GM12878 (cell line): Measurements from ENCODE around the gene RPL22L1. TPM values are rescaled to one million over a fixed set of nuclear protein-coding genes. Genes with fewer than 3 reads are reported as not detected.
A peak's percentile ranks its signal among the peaks of the same experiment; 100 is the strongest.

Source experiments
- ATAC-seq: fragments of 200-7000 bp; cut with Tn5 transposase; 3 replicates; pipeline ENCODE4 v1.9.1; 2020; ENCODE audit warnings: mild to moderate bottlenecking, moderate library complexity
- BruUV-seq: library from RNA; stranded (reverse); fragments of 400-500 nt; replicated peaks from 2 replicates; lab custom pipeline; 2021; lab: Mats Ljungman, UMichigan
- CTCF ChIA-PET: fragments of 300-600 bp; sonication (Branson Sonifier 250); formaldehyde crosslinking; extraction: SDS; loops from one replicate; lab custom pipeline; 2021; ENCODE audit warnings: inconsistent platforms; lab: Yijun Ruan, JAX
- POLR2A ChIA-PET: fragments of 350-600 bp; formaldehyde crosslinking; extraction: SDS; loops from one replicate; lab custom pipeline; 2021; ENCODE audit warnings: inconsistent platforms; lab: Charles Lee
- RAD21 ChIA-PET: fragments of 300-600 bp; sonication (Branson Sonifier 250); formaldehyde crosslinking; loops from one replicate; lab custom pipeline; 2023; ENCODE audit warnings: antibody characterized with exemption; ENCODE audit not compliant: unreplicated experiment; lab: Charles Lee
- SMC1A ChIA-PET: fragments of 300-600 bp; sonication (Branson Sonifier 250); formaldehyde crosslinking; loops from one replicate; lab custom pipeline; 2023; ENCODE audit not compliant: unreplicated experiment, uncharacterized antibody; lab: Charles Lee
- DNase-seq: peaks from one replicate; pipeline ENCODE4 v3.0.0-alpha.2; 2011; ENCODE audit warnings: low read depth, low spot score
- FAIRE-seq: peaks from 3 replicates; lab custom pipeline; 2011; peaks lifted over from hg19 to GRCh38; lab: Jason Lieb, UNC
- H2AFZ ChIP-seq: 2 replicates; pipeline ENCODE4 v1.6.0; 2011; ENCODE audit warnings: low read depth, low read length, control low read depth; ENCODE audit not compliant: control insufficient read depth
- H3K27ac ChIP-seq: 2 replicates; pipeline ENCODE4 v1.5.1; 2011; ENCODE audit warnings: control low read depth; ENCODE audit not compliant: control insufficient read depth, insufficient read depth
- H3K27me3 ChIP-seq, 2 experiments: replicated peaks in 1 of 2; 2 replicates each; pipeline versions ENCODE4 v1.6.0 to v1.6.1; 2011; ENCODE audit warnings: low read length in 1 of 2; ENCODE audit not compliant: control insufficient read depth in 2 of 2, insufficient read depth in 2 of 2
- H3K36me3 ChIP-seq, 2 experiments: 2 replicates each; pipeline ENCODE4 v1.5.1; 2011; ENCODE audit warnings: low read length in 1 of 2; ENCODE audit not compliant: control insufficient read depth in 2 of 2, insufficient read depth in 2 of 2
- H3K4me1 ChIP-seq: 2 replicates; pipeline ENCODE4 v1.6.1; 2011; ENCODE audit warnings: mild to moderate bottlenecking, low read length, moderate library complexity, mixed read lengths; ENCODE audit not compliant: control insufficient read depth, insufficient read depth
- H3K4me2 ChIP-seq: 2 replicates; pipeline ENCODE4 v1.6.0; 2011; ENCODE audit warnings: control low read depth; ENCODE audit not compliant: control insufficient read depth, insufficient read depth
- H3K4me3 ChIP-seq: fragments of 200-600 bp; sonication (generic); 2 replicates; pipeline ENCODE4 v1.5.1; 2016
- H3K79me2 ChIP-seq: 2 replicates; pipeline ENCODE4 v1.6.0; 2011; ENCODE audit warnings: low read length; ENCODE audit not compliant: control insufficient read depth, insufficient read depth
- H3K9ac ChIP-seq: 2 replicates; pipeline ENCODE4 v1.8.0; 2011; ENCODE audit warnings: low read length, control low read depth, mixed read lengths; ENCODE audit not compliant: control insufficient read depth, insufficient read depth
- H3K9me3 ChIP-seq: replicated peaks from 3 replicates; pipeline ENCODE4 v1.5.1; 2011; ENCODE audit warnings: mild to moderate bottlenecking, low read length; ENCODE audit not compliant: control insufficient read depth, insufficient read depth
- H4K20me1 ChIP-seq: 2 replicates; pipeline ENCODE4 v1.6.0; 2011; ENCODE audit not compliant: control insufficient read depth, insufficient read depth
- GATAD2B ChIP-seq: fragments of 450-650 bp; conservative IDR thresholded peaks from 2 replicates; pipeline ENCODE4 v1.6.1; 2017; ENCODE audit warnings: low read depth, mild to moderate bottlenecking, moderate library complexity
- IKZF1 ChIP-seq: fragments of 450-650 bp; conservative IDR thresholded peaks from 2 replicates; pipeline ENCODE4 v1.6.1; 2017; ENCODE audit warnings: antibody characterized with exemption, mild to moderate bottlenecking
- IRF4 ChIP-seq: IDR thresholded peaks from 2 replicates; pipeline ENCODE4 v1.6.1; 2011; ENCODE audit warnings: low read depth, low read length
- NR2C1 ChIP-seq: fragments of 450-650 bp; IDR thresholded peaks from 2 replicates; pipeline ENCODE4 v1.6.1; 2017; ENCODE audit warnings: antibody characterized with exemption, mild to moderate bottlenecking, moderate library complexity
- NR2F1 ChIP-seq: fragments of 450-650 bp; conservative IDR thresholded peaks from 2 replicates; pipeline ENCODE4 v1.6.1; 2017; ENCODE audit warnings: mild to moderate bottlenecking
- NRF1 ChIP-seq: conservative IDR thresholded peaks from 2 replicates; pipeline ENCODE4 v1.6.1; 2011; ENCODE audit warnings: mild to moderate bottlenecking, low read depth, low read length, improper control_type of control experiment
- WGBS: methylation state at CpG from one replicate; pipeline ENCODE4 v1.1.6; 2016; ENCODE audit warnings: low lambda C conversion rate; ENCODE audit not compliant: insufficient replicate concordance, insufficient coverage; ENCODE audit errors: missing lambda C conversion rate; 5-methylcytosine and 5-hydroxymethylcytosine counted together
- in situ Hi-C: fragments of 300-500 bp; cut with MboI; formaldehyde crosslinking; loops from 9 replicates; pipeline ENCODE4 v1.14.3; 2018; ENCODE audit warnings: mixed read lengths
- intact Hi-C: fragments of 100-400 bp; cut with micrococcal nuclease; formaldehyde crosslinking; loops from one replicate; pipeline ENCODE4 v1.14.2; 2022; ENCODE audit not compliant: unreplicated experiment
- polyA plus RNA-seq, 11 experiments: library from polyadenylated mRNA; depleted of rRNA in 4 of 11; unstranded in 6 of 11; stranded (reverse) in 5 of 11; fragments of >200 nt; fragmentation: Nextera tagmentation in 4 of 11; fragmentation: Illumina TruSeq in 1 of 11; extraction: Ambion mirVana in 4 of 11; extraction: Trizol in 1 of 11; gene quantifications; 1 replicate in 1 of 11; 2 replicates in 10 of 11; pipeline versions ENCODE4 v1.2.1 to v1.2.3, GENCODE V29; 2011 to 2016; ENCODE audit warnings: inconsistent platforms in 2 of 11, missing spikeins in 2 of 11, low read depth in 1 of 11
- total RNA-seq, 4 experiments: library from RNA; depleted of rRNA in 3 of 4; stranded (reverse); fragments of >200 nt in 3 of 4; fragmentation: Illumina TruSeq in 1 of 4; extraction: Trizol in 1 of 4; gene quantifications; 2 replicates each; pipeline versions ENCODE4 v1.2.1 to v1.2.3, GENCODE V29; 2013 to 2021
- TF ChIP-seq, protein P1 (sequence below): IDR thresholded peaks from 2 replicates; pipeline ENCODE4 v1.6.1; 2011; ENCODE audit warnings: borderline replicate concordance, low read depth, mild to moderate bottlenecking, moderate library complexity, mixed read lengths, low read length; ENCODE audit not compliant: insufficient read depth; ENCODE audit errors: extremely low read length
- TF ChIP-seq, protein P2 (sequence below): IDR thresholded peaks from 2 replicates; pipeline ENCODE4 v1.6.1; 2011; ENCODE audit warnings: mild to moderate bottlenecking, low read depth, low read length, moderate library complexity; ENCODE audit not compliant: insufficient replicate concordance

Gene RPL22L1
- total and polyA plus RNA-seq, 10 of the 15 experiments (the other 5 are each of a cell fraction or from before 2014, with no cell fraction given): 203 to 803 (median 422) TPM

DNA sequence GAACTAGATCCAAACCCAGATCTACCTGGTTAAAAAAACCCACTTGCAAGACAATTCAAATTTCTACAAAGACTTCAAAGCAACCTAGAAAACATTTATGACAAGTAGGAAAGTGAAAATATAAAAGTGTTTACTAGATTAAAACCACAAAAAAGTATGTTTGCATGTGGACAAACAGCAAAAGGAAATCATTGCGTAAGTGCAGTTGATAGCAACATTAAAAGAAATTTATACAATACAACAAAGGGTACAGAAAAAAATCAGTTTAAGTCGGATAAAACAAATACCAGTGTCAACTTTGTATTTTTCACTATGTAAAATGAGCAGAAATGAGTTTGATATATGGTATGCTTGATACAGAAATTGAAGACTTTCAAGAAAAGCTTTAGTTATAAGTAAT is 35.9 kb upstream of the RPL22L1 start:
- Histone ChIP-seq H3K4me1 (no peaks in the 10 kb centered on the region; the same call in 1 of the 2 replicates), H4K20me1 (no peaks in the 10 kb centered on the region), H3K27me3 (0 out of 4 replicates have a peak, but pooled peaks cover 0 to 3% of the 10 kb centered on the region in 2 experiments), H3K79me2 (no peaks in the 10 kb centered on the region), H3K9ac (no peak overlapping the region), H3K9me3 (peaks cover 8% of the 10 kb centered on the region), H2AFZ (no peak overlapping the region), H3K27ac (no peak overlapping the region), H3K4me3 (no peak overlapping the region), H3K4me2 (no peak overlapping the region), H3K36me3 (no peaks in the 10 kb centered on the region)
- no TSS peak for BruUV-seq
- FAIRE-seq (peak; percentile 75), DNase-seq (no peak), ATAC-seq (no peak)
- intact Hi-C loops (loop anchor here (5.0 kb wide), 1 partner anchor 34 kb away; the partner anchor contains the start of gene RPL22L1), in situ Hi-C loops (no loop called here)
- CTCF ChIA-PET: no interaction called here
- RAD21 ChIA-PET: interaction anchor here (0.6 kb wide), 1 partner anchor 171 kb away, joined by 4 read pairs; no protein-coding TSS in a partner anchor
- TF ChIP-seq IRF4 (no peak), IKZF1 (no peak), NR2C1 (no peak), NRF1 (no peak), GATAD2B (no peak), NR2F1 (no peak)
- TF ChIP-seq, protein P1, sequence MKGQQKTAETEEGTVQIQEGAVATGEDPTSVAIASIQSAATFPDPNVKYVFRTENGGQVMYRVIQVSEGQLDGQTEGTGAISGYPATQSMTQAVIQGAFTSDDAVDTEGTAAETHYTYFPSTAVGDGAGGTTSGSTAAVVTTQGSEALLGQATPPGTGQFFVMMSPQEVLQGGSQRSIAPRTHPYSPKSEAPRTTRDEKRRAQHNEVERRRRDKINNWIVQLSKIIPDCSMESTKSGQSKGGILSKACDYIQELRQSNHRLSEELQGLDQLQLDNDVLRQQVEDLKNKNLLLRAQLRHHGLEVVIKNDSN: no peak
- TF ChIP-seq, protein P2, sequence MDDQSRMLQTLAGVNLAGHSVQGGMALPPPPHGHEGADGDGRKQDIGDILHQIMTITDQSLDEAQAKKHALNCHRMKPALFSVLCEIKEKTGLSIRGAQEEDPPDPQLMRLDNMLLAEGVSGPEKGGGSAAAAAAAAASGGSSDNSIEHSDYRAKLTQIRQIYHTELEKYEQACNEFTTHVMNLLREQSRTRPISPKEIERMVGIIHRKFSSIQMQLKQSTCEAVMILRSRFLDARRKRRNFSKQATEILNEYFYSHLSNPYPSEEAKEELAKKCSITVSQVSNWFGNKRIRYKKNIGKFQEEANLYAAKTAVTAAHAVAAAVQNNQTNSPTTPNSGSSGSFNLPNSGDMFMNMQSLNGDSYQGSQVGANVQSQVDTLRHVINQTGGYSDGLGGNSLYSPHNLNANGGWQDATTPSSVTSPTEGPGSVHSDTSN: no peak
- SMC1A ChIA-PET: no interaction called here
- POLR2A ChIA-PET: no interaction called here
- 57% methylated on average over 2 of the region's 2 CpGs for WGBS
